Natural killer cell (primary cell): ENCODE results near the gene RIPPLY1. TPM values are rescaled to one million over a fixed set of nuclear protein-coding genes. Genes with fewer than 3 reads are reported as not detected.

Experiments
- ATAC-seq, 3 donors: fragments of 150-1000 bp in 2 of 3; fragments of 200-7000 bp in 1 of 3; cut with Tn5 transposase; 1 replicate in 1 of 3; 2 replicates in 2 of 3; pipeline ENCODE4 v1.10.0; 2021; ENCODE audit warnings: mild to moderate bottlenecking in 2 of 3, moderate library complexity in 2 of 3
- DNase-seq, 2 donors: peaks; one replicate each; pipeline versions ENCODE4 v3.0.0 to v3.0.0-alpha.2; 2013 to 2021; ENCODE audit warnings: mixed read lengths in 1 of 2
- H3K27ac ChIP-seq: one replicate; pipeline ENCODE4 v1.5.1; 2013; ENCODE audit warnings: mild to moderate bottlenecking, low read length
- H3K27me3 ChIP-seq: one replicate; pipeline ENCODE4 v1.6.1; 2013; ENCODE audit warnings: low read length; ENCODE audit not compliant: control insufficient read depth, insufficient read depth
- H3K36me3 ChIP-seq: one replicate; pipeline ENCODE4 v1.6.1; 2013; ENCODE audit warnings: low read length; ENCODE audit not compliant: control insufficient read depth, insufficient read depth
- H3K4me1 ChIP-seq: one replicate; pipeline ENCODE4 v1.6.1; 2013; ENCODE audit warnings: low read length; ENCODE audit not compliant: control insufficient read depth, insufficient read depth
- H3K4me3 ChIP-seq: one replicate; pipeline ENCODE4 v1.5.1; 2013; ENCODE audit warnings: low read length
- H3K9me3 ChIP-seq: one replicate; pipeline ENCODE4 v1.6.1; 2013; ENCODE audit warnings: low read length; ENCODE audit not compliant: control insufficient read depth, insufficient read depth
- H3K27ac Mint-ChIP-seq, 2 donors: one replicate each; pipeline ENCODE4 v1.8.0; 2022; ENCODE audit warnings: mild to moderate bottlenecking in 2 of 2, mixed read lengths in 2 of 2, moderate library complexity in 1 of 2
- H3K27me3 Mint-ChIP-seq, 2 donors: one replicate each; pipeline ENCODE4 v1.8.0; 2022; ENCODE audit warnings: low read depth in 2 of 2, mixed read lengths in 2 of 2
- H3K36me3 Mint-ChIP-seq: one replicate; pipeline ENCODE4 v1.8.0; 2022; ENCODE audit warnings: mixed read lengths
- H3K4me1 Mint-ChIP-seq, 2 donors: one replicate each; pipeline ENCODE4 v1.8.0; 2022; ENCODE audit warnings: mixed read lengths in 2 of 2
- H3K4me3 Mint-ChIP-seq: one replicate; pipeline ENCODE4 v1.8.0; 2022; ENCODE audit warnings: mild to moderate bottlenecking, moderate library complexity, mixed read lengths
- H3K9me3 Mint-ChIP-seq, 2 donors: one replicate each; pipeline ENCODE4 v1.8.0; 2022; ENCODE audit warnings: mixed read lengths in 2 of 2
- CTCF ChIP-seq: fragments of 200-600 bp; IDR thresholded peaks from one replicate; pipeline ENCODE4 v1.8.0; 2022; ENCODE audit warnings: antibody characterized with exemption
- WGBS: methylation state at CpG from one replicate; pipeline ENCODE4 v1.1.7; 2013; ENCODE audit warnings: missing lambda C conversion rate; ENCODE audit not compliant: insufficient coverage; 5-methylcytosine and 5-hydroxymethylcytosine counted together
- intact Hi-C: fragments of 100-400 bp; cut with micrococcal nuclease; formaldehyde crosslinking; loops from one replicate; pipeline ENCODE4 v1.14.2; 2022
- total RNA-seq, 4 donors: library from RNA; stranded (reverse); fragments of 120-200 nt in 1 of 4; gene quantifications; one replicate each; pipeline versions ENCODE4 v1.2.3 to v1.2.4, GENCODE V29; 2013 to 2022

Gene RIPPLY1
- total RNA-seq, 3 donors from 2014 or later (not counting 1 experiment from before 2014, with no cell fraction given) = not detected

DNA sequence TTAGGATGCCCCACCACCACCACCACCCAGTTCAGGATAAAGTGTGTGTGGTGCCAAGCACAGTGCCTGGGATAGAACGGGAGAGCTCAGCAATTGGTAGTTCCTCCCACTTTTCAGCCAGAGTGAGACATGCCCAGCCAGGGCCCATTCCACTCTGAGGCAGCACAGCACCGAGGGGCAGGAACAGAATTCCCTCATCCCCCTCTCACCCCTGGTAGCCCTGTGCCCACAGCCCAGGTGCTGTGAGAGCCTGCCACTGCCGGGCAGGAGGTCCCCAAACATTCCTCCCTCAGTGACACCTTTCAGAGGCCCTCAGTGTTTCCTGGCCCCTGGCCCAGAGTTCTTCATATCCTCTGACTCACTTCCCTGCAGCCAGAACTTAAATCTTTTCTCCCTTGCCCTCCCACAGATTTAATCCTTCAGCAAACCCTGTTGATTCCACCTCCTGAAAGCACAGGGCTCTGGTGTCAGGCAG is 8.1 kb downstream of the RIPPLY1 start:
- no peaks in the 10 kb centered on the region for H3K9me3 Mint-ChIP-seq
- WGBS = 69% methylated on average over 3 of the region's 3 CpGs

DNA sequence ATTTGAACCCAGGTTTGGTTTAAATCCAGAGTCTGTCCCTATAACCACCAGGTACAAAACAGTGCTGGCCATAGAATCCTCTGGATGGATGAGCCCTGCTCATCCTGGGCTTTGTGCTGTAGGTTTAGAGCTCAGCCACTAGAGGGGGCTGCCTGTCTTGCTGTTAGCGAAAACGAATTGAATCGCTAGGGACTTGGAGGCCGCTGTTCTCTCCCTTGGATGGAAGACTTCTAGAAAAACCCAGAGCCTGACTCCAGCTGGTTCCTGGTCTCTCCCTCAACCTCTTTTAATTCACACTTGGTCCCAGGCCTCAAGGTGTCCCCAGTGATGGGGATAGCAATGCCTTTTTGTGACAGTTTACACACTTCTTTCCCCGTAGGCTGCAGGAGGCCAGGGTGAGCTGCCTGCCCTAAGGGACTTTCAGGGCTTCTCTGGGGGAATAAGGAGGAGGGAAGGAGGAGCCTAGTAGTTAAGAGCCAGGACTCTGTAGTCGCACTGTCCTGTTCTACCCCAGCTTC is 8.7 kb downstream of the RIPPLY1 start:
- Mint-ChIP-seq H3K4me1 (no peaks in the 10 kb centered on the region), H3K36me3 (no peaks in the 10 kb centered on the region), H3K27me3 (peaks cover 0 to 32% of the 10 kb centered on the region in 2 donors), H3K27ac (no peak overlapping the region), H3K4me3 (no peak overlapping the region), H3K9me3 (no peaks in the 10 kb centered on the region)
- ATAC-seq (peak in 2 of 3 donors; percentile 70 to 85), DNase-seq (peak; percentile 16 to 66)
- Histone ChIP-seq H3K27me3 (no peaks in the 10 kb centered on the region), H3K27ac (no peak overlapping the region), H3K4me3 (no peak overlapping the region), H3K36me3 (no peaks in the 10 kb centered on the region), H3K9me3 (no peaks in the 10 kb centered on the region), H3K4me1 (no peaks in the 10 kb centered on the region)
- intact Hi-C loops = no loop called here
- WGBS = 23% methylated on average over 5 of the region's 6 CpGs
- peak; percentile 68 for TF ChIP-seq CTCF

More for the DNA sequence above, 8.1 kb downstream of the RIPPLY1 start:
- ATAC-seq = no peak
- no peak overlapping the region for H3K4me3 Mint-ChIP-seq
- Histone ChIP-seq H3K4me3 (no peak overlapping the region), H3K27ac (no peak overlapping the region), H3K36me3 (no peaks in the 10 kb centered on the region), H3K9me3 (no peaks in the 10 kb centered on the region), H3K4me1 (no peaks in the 10 kb centered on the region), H3K27me3 (no peaks in the 10 kb centered on the region)
- H3K4me1 Mint-ChIP-seq = no peaks in the 10 kb centered on the region
- no peak for DNase-seq
- peaks cover 0 to 32% of the 10 kb centered on the region in 2 donors for H3K27me3 Mint-ChIP-seq
- no peak for TF ChIP-seq CTCF
- no peak overlapping the region for H3K27ac Mint-ChIP-seq
- no peaks in the 10 kb centered on the region for H3K36me3 Mint-ChIP-seq
- intact Hi-C loops = loop anchor here (5.0 kb wide), 2 partner anchors 882 to 997 kb away; partner anchors contain the start of genes NCBP2L and TSC22D3

DNA sequence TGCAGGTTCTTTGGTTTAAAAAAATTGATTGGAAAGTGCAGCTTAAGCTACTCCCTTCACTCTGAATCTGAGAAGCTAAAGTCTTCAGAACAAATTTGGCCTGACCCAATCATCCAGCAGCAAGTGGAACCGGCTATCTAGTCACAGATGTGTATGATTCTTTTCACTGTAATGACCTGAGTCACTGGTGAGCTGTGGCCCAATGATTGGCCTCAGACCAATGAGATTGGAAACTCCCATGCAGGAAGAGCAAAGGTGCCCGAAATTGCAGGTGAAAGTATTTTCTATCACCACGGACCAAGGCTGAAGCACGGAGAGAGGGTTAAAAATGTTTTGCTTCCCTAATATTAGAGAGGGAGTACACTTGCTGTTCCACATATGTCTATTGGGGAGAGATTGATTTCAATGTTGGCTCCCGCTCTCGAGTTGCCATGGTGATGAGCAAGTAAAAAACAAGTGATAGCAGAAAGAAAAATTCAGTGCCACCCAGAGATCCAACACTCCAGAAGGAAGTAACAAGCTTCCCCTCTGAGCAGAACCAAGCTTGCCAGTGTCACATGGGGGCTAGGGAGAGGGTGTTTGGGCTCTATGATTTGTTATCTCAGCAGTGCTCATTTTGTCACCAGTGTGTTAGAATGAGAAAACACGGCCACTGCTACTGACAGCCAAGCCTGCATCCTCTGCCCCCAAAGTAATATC is 11.2 kb downstream of the RIPPLY1 start:
- Mint-ChIP-seq H3K36me3 (no peaks in the 10 kb centered on the region), H3K4me3 (no peak overlapping the region), H3K27me3 (peaks cover 3 to 54% of the 10 kb centered on the region in 2 donors), H3K4me1 (no peaks in the 10 kb centered on the region), H3K27ac (no peak overlapping the region), H3K9me3 (no peaks in the 10 kb centered on the region)
- DNase-seq (no peak), ATAC-seq (no peak)
- TF ChIP-seq CTCF = no peak
- Histone ChIP-seq H3K4me3 (no peak overlapping the region), H3K27me3 (no peaks in the 10 kb centered on the region), H3K27ac (no peak overlapping the region), H3K4me1 (no peaks in the 10 kb centered on the region), H3K36me3 (no peaks in the 10 kb centered on the region), H3K9me3 (no peaks in the 10 kb centered on the region)
- WGBS = 73% methylated on average over 4 of the region's 7 CpGs
- intact Hi-C loops = no loop called here
